GM18498 (cell line): ENCODE measurements around the gene NEFH.
"Not testable (repeated sequence)": the region's sequence is repeated elsewhere in the genome, so short reads cannot be mapped to it uniquely, and the experiment has no call there.

Source experiments
- ATAC-seq: cut with Tn5 transposase; IDR thresholded peaks from one replicate; pipeline ENCODE4 v1.9.1; 2021; ENCODE audit warnings: mild to moderate bottlenecking, moderate library complexity; ENCODE audit not compliant: unreplicated experiment

NEFH gene

GRCh38 chr22:29479417-29480261 is at the start of gene NEFH:
Gene NEFH, plus strand, starts transcription at chr22:29480218. Its CDS starts 45 bp downstream, at chr22:29480263.
- no peak for ATAC-seq

GRCh38 chr22:29431986-29432385 is 48.0 kb upstream of the NEFH start:
- ATAC-seq, result no peak

- no peak for ATAC-seq
Measured at GRCh38 chr22:29433856-29434255, 46.2 kb upstream of the NEFH start.

- ATAC-seq, result no peak
Measured at GRCh38 chr22:29434288-29434687, 45.7 kb upstream of the NEFH start.

GRCh38 chr22:29435236-29436136 is 44.5 kb upstream of the NEFH start:
- ATAC-seq, result no peak

- not testable (repeated sequence) for ATAC-seq
Measured at GRCh38 chr22:29438283-29438682, 41.7 kb upstream of the NEFH start, which contains the start of gene RFPL1. Gene RFPL1, plus strand, starts transcription at chr22:29438583.

GRCh38 chr22:29442976-29443375 is 37.0 kb upstream of the NEFH start:
- ATAC-seq, result no peak

- no peak for ATAC-seq
Measured at GRCh38 chr22:29443452-29443851, 36.6 kb upstream of the NEFH start.

- no peak for ATAC-seq
Measured at GRCh38 chr22:29443861-29444792, 35.9 kb upstream of the NEFH start.

- ATAC-seq, result no peak
Measured at GRCh38 chr22:29445508-29445907, 34.5 kb upstream of the NEFH start.

GRCh38 chr22:29447906-29448305 is 32.1 kb upstream of the NEFH start:
- no peak for ATAC-seq

- no peak for ATAC-seq
Measured at GRCh38 chr22:29449296-29449875, 30.6 kb upstream of the NEFH start.

GRCh38 chr22:29450222-29450621 is 29.8 kb upstream of the NEFH start:
- no peak for ATAC-seq

GRCh38 chr22:29451863-29452262 is 28.2 kb upstream of the NEFH start:
- no peak for ATAC-seq

GRCh38 chr22:29454276-29454675 is 25.7 kb upstream of the NEFH start:
- no peak for ATAC-seq

GRCh38 chr22:29456211-29456671 is 23.8 kb upstream of the NEFH start:
- ATAC-seq, result no peak

GRCh38 chr22:29457730-29458129 is 22.3 kb upstream of the NEFH start:
- peak; percentile 47 for ATAC-seq

GRCh38 chr22:29458551-29458950 is 21.5 kb upstream of the NEFH start:
- no peak for ATAC-seq

GRCh38 chr22:29459773-29460172 is 20.2 kb upstream of the NEFH start:
- ATAC-seq, result no peak

GRCh38 chr22:29461263-29461662 is 18.8 kb upstream of the NEFH start:
- no peak for ATAC-seq
